Bone marrow (tissue), 2 donors: Measurements from ENCODE around the gene GLE1.
"Not testable (repeated sequence)": the region's sequence is repeated elsewhere in the genome, so short reads cannot be mapped to it uniquely, and the experiment has no call there.

Experiments used
- DNase-seq, 2 donors: peaks; one replicate each; lab custom pipeline; 2025; lab: John Stamatoyannopoulos, UW

GLE1 gene

GRCh38 chr9:128497824-128498610 is 6.5 kb upstream of the GLE1 start:
- no peak for DNase-seq

DNA sequence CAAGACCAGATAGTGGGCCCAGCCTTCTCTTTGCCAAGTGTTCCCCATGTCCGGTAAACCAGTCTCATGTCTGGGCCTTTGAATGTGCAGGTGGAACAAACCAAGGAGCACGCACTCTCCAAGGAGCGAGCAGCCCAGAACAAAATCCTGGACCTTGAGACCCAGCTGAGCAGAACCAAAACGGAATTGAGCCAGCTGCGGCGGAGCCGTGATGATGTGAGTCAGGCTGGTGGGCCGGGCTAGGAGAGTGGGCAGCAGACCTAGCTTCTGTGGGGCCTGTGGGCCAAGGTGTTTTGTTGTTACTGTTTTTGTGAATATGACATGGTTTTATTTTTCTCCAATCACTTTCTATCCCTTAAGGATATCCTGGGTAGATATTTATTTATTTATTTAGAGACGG is 5.6 kb upstream of the GLE1 start:
- no peak for DNase-seq

GRCh38 chr9:128499920-128500319 is 4.6 kb upstream of the GLE1 start:
- DNase-seq = no peak

- not testable (repeated sequence) for DNase-seq
Measured at GRCh38 chr9:128503415-128503825, 1.1 kb upstream of the GLE1 start.

GRCh38 chr9:128503870-128504269 is 649 bp upstream of the GLE1 start:
- no peak for DNase-seq

DNA sequence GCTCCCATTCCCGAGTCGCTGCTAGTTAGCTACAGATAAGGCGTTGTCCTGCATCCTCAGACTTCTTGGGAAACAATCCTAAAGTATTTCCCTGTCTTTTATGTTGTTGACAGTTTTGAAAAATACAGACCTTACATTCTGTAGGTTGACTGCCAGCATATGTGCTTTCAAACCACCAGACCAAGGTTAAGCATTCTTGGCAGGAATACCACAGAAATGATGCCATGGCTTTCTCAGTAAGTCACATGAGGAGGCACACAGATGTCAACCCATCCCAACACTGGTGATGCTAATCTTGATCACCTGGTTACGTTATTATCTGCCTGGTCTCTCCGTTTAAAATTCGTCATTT is 871 bp downstream of the GLE1 start:
- DNase-seq = no peak

- DNase-seq = not testable (repeated sequence)
Measured at GRCh38 chr9:128505906-128506305, 1.4 kb downstream of the GLE1 start.

GRCh38 chr9:128512820-128513219 is 8.3 kb downstream of the GLE1 start:
- DNase-seq = no peak

DNA sequence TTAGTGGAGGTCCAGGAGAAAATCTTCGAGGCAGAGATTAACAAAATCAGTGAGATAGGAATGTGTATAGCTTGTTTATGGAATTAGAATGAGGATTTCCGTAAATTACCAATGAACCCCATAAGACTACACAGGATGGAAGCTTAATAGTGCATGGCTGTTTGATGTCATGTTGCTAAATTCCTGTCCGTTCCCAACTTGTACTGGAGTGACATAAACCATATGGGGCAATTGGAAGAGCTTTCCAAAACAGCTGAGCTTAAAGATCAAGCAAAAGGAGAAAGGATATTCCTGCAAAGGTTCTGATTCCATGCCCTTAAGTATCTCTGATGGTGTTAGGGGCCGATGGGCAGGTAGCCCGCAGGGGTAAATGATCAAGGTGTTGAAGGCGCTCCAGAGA is 17.4 kb downstream of the GLE1 start:
- no peak for DNase-seq

DNA sequence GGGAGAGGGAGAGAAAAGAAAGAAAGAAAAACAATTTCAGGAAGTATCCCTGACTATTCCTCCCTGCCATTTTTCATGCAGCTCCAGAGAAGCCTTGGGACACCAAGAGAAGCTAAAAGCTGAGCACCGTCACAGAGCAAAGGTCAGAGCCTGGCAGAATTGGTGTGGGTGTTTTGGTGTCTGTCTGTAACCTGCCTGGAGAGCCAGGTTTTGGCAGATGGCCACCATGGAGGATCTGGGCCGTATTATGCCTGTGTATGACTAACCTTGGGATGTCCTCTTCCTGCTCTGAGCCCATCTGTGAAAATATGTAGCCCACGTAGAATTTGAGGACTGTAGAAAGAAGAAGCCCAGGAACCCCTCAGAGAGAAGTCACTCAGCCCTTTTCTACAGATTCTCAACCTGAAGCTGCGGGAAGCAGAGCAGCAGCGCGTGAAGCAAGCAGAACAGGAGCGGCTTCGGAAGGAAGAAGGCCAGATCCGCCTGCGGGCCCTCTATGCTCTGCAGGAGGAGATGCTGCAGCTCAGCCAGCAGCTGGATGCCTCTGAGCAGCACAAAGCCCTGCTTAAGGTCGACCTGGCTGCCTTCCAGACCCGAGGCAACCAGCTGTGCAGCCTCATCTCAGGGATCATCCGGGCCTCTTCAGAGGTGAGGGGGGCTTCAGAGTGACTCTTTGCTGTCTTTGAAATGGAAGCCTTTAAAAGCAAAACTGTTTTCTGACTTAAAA is 18.8 kb downstream of the GLE1 start:
- no peak for DNase-seq

- no peak for DNase-seq
Measured at GRCh38 chr9:128526720-128527119, 22.2 kb downstream of the GLE1 start.

- no peak for DNase-seq
Measured at GRCh38 chr9:128528445-128529160, 24.1 kb downstream of the GLE1 start.

GRCh38 chr9:128529191-128529590 is 24.7 kb downstream of the GLE1 start:
- DNase-seq = no peak

DNA sequence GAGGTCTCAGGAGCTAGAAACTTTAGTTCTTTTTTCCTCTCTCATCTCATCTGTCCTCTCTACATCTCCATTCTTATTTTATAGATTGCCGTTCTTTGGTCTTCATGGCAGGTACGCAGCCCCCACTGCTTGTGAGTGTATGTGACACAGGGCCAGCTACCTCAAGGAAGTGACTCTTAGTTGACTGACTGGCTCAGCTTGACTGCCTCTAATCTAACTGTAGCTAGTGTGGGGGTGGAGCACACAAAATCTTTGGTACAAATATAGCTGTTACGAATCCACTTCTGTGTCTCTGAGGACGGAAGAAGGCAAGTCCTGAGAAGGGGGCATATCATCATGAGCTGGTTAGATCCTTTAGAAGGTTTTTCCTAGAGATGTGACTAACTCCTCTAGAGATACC is 28.1 kb downstream of the GLE1 start:
- no peak for DNase-seq

- no peak for DNase-seq
Measured at GRCh38 chr9:128540634-128541360, 36.3 kb downstream of the GLE1 start.

GRCh38 chr9:128546504-128546903 is 42.0 kb downstream of the GLE1 start:
- DNase-seq = no peak

DNA sequence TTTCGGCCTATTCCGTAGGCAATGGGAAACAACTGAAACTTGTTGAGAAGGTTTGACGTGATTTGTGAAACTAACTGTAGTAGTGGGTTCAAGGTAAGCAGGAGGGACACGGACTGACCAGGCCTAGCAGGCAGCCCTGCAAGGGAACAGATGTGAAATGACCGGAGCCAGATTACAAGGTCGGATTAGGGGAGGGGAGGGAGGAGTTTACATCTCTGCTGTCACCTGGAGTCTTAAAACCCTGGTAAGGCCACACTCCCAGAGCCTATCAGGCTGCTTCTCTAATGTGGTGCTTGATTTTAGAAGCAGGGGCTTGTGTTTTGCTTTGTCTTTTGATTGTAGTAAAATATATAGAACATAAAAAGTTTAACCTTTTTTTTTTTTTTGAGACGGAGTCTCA is 44.4 kb downstream of the GLE1 start:
- no peak for DNase-seq

DNA sequence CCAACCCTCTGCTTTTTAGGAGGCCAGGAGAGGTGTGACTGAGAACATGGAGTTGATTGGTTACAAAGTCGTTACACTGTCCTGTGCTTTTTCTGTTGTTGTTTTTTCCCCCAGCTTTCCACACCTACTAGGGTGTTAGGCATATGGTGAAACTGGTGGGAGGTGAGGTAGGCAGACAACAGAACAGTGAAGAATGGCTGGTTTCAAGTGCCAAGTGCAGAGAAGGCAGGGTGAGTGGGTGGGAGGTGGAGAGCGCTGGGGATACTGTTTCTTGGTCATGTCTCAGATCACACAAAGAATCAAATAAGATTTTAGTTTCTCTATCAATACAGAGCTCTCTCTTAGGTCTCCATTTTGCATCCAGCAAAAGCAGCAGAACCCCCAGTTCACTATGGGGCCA is 45.7 kb downstream of the GLE1 start:
- DNase-seq = no peak

DNA sequence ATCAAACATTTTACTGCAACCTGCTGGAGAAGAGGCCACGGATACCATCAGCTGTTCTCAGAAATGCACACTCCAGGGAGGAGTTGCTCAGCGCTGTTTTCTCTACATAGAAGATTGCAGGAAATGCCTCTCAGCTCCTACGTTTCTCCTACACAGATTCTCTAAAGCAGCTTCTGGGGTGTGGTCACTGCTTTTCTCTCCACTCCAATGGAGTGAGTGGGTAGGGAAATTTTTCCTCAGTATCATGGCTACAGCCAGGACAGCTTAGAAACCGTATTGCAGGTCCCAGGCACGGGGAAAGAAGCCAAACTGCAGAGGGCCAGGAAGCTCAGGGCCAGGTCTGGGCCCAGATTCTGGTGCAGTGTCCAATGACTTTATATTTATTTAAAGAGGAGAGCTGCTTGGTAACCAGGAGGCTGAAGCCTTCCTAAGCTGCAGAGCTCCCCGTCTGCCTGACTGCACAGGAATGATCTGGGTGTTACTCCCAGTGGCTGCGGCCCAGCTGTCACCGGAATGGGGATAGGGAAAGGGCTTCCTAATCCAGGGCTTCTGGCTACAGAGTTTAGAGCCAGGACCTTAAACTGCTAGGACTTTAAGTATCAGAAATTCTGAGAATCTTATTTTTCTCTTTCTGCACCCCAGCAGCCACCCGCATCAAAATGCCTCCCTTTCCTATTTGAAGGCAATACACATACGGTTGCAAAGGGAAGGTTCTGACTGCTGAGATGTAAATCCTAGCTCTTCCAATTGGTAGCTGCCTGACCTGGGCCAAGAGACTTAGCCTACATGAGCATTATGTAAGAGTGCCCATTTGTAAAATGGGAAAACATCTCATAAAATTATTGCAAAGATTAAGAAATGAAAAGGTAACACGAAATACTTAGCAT is 46.5 kb downstream of the GLE1 start:
- DNase-seq = no peak

DNA sequence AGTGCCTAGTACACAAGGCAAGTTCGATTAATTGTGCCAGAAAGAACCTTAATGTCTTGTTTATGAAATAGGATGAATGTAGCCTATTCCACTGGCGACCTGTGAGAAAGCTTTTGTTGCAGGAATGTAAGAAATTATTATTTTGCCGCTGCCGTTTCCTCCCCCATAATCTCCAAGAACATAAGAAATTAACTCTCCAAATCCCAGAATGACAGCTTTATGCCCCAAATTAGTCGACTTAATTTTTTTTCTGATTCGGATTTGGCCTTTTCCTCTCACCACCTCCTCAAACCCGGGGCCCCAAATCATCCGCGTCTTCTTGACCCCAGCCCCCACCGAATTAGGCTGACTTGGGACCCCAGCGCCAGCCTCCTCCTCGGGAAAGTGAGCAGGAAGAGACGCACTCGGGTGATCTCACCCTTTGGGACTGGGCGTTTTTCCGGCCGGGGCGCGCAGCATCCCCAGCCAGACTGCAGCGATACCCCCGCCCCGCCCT is 47.2 kb downstream of the GLE1 start:
- no peak for DNase-seq

- DNase-seq = peak; percentile 85 to 88
Measured at GRCh38 chr9:128552153-128552743, 47.7 kb downstream of the GLE1 start, which contains the start of gene SPTAN1. SPTAN1 (plus strand) TSS chr9:128552587; CDS start chr9:128566741, 14,154 bp downstream.
